B cell (primary cell): Measurements from ENCODE around the gene PARD3B.

Experiments used
- EZH2 ChIP-seq: IDR thresholded peaks from 2 replicates; pipeline ENCODE4 v1.6.1; 2012; ENCODE audit warnings: borderline replicate concordance, low read depth, mild to moderate bottlenecking, moderate library complexity, low read length; ENCODE audit not compliant: insufficient read depth, poor library complexity, severe bottlenecking
- TF ChIP-seq, protein P1 (sequence below): fragments of 200-600 bp; IDR thresholded peaks from one replicate; pipeline ENCODE4 v1.8.0; 2022; ENCODE audit warnings: antibody characterized with exemption, mild to moderate bottlenecking

DNA sequence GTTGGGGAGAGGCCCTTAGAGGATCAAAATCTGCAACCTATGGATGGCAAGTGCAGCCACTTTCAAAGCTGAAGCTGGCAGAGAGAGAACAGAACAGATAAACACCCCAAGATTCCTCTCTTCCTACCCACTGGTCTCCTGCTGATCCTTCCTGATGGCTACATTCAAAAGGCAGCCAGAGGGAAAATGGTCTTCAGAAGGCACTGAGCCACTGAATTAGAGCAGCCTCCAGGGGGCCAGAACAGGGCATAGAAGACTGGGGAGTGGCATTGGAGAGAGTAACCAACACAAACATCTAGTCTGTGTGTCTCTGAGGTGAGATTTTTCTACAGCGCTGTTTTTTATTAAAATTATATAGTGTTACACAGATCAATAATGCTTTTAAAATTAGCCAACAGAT is 432.6 kb downstream of the PARD3B start:
- TF ChIP-seq, protein P1, sequence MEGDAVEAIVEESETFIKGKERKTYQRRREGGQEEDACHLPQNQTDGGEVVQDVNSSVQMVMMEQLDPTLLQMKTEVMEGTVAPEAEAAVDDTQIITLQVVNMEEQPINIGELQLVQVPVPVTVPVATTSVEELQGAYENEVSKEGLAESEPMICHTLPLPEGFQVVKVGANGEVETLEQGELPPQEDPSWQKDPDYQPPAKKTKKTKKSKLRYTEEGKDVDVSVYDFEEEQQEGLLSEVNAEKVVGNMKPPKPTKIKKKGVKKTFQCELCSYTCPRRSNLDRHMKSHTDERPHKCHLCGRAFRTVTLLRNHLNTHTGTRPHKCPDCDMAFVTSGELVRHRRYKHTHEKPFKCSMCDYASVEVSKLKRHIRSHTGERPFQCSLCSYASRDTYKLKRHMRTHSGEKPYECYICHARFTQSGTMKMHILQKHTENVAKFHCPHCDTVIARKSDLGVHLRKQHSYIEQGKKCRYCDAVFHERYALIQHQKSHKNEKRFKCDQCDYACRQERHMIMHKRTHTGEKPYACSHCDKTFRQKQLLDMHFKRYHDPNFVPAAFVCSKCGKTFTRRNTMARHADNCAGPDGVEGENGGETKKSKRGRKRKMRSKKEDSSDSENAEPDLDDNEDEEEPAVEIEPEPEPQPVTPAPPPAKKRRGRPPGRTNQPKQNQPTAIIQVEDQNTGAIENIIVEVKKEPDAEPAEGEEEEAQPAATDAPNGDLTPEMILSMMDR, result no peak
- TF ChIP-seq EZH2, result no peak
